Stimulated activated memory B cell treated with anti-CD40 and anti-IgM and Interleukin-4, amounts not matched to agents 10 μg/mL and 1 μg/mL and 100 μg/mL, for 72 hours (primary cell): ENCODE measurements around the gene KIF12.

Source experiments
- ATAC-seq: fragments of 150-1000 bp; cut with Tn5 transposase; 2 replicates; pipeline ENCODE4 v1.10.0; 2021
- H3K27ac Mint-ChIP-seq: one replicate; pipeline ENCODE4 v1.8.0; 2022; ENCODE audit warnings: mild to moderate bottlenecking, mixed read lengths
- H3K27me3 Mint-ChIP-seq: one replicate; pipeline ENCODE4 v1.8.0; 2022; ENCODE audit warnings: mixed read lengths
- H3K36me3 Mint-ChIP-seq: one replicate; pipeline ENCODE4 v1.8.0; 2022; ENCODE audit warnings: mixed read lengths
- H3K4me1 Mint-ChIP-seq: one replicate; pipeline ENCODE4 v1.8.0; 2022; ENCODE audit warnings: mixed read lengths
- H3K4me3 Mint-ChIP-seq: one replicate; pipeline ENCODE4 v1.8.0; 2022; ENCODE audit warnings: mild to moderate bottlenecking, moderate library complexity, mixed read lengths
- H3K9me3 Mint-ChIP-seq: one replicate; pipeline ENCODE4 v1.8.0; 2022; ENCODE audit warnings: mixed read lengths

KIF12 gene

GRCh38 chr9:114098936-114099668 lies at the start of gene KIF12:
TSS of gene KIF12 (minus strand) at chr9:114099292. CDS start at chr9:114099276, 16 bp downstream.
- Mint-ChIP-seq H3K27ac (no peak within 1 kb of the TSS), H3K36me3 (peaks cover 5% of the 10 kb centered on the region), H3K27me3 (peaks cover 65% of the 10 kb centered on the region), H3K4me1 (peaks cover 17% of the 10 kb centered on the region), H3K4me3 (no peak within 1 kb of the TSS), H3K9me3 (peaks cover 7% of the 10 kb centered on the region)
- no peak for ATAC-seq

GRCh38 chr9:114146735-114147134 lies 47.6 kb upstream of the KIF12 start:
- Mint-ChIP-seq H3K9me3 (peaks cover 2% of the 10 kb centered on the region), H3K27me3 (peaks cover 25% of the 10 kb centered on the region), H3K4me1 (no peaks in the 10 kb centered on the region), H3K4me3 (no peak overlapping the region), H3K27ac (no peak overlapping the region), H3K36me3 (no peaks in the 10 kb centered on the region)
- no peak for ATAC-seq

DNA sequence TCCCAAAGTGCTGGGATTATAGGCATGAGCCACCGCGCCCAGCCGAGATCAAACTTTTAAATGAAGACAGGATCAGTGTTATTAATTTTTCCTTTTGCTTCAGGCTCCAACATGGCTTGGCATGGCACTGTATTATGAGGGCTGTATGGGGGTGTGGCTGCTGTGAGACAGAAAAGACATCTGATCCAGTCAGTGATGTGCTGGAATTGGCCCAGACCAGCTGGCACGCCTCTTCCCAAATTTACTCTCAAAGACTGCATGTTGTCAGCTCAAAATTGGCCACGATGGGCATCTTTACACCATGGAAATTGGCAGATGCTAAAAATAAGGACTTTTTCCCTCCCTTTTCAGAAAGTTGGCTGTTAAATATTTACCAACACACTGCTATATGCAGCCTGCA lies 44.1 kb upstream of the KIF12 start:
- H3K27ac Mint-ChIP-seq, result no peak overlapping the region
- no peaks in the 10 kb centered on the region for H3K4me1 Mint-ChIP-seq
- no peaks in the 10 kb centered on the region for H3K27me3 Mint-ChIP-seq
- no peaks in the 10 kb centered on the region for H3K36me3 Mint-ChIP-seq
- no peak overlapping the region for H3K4me3 Mint-ChIP-seq
- peaks cover 2% of the 10 kb centered on the region for H3K9me3 Mint-ChIP-seq
- ATAC-seq, result no peak

DNA sequence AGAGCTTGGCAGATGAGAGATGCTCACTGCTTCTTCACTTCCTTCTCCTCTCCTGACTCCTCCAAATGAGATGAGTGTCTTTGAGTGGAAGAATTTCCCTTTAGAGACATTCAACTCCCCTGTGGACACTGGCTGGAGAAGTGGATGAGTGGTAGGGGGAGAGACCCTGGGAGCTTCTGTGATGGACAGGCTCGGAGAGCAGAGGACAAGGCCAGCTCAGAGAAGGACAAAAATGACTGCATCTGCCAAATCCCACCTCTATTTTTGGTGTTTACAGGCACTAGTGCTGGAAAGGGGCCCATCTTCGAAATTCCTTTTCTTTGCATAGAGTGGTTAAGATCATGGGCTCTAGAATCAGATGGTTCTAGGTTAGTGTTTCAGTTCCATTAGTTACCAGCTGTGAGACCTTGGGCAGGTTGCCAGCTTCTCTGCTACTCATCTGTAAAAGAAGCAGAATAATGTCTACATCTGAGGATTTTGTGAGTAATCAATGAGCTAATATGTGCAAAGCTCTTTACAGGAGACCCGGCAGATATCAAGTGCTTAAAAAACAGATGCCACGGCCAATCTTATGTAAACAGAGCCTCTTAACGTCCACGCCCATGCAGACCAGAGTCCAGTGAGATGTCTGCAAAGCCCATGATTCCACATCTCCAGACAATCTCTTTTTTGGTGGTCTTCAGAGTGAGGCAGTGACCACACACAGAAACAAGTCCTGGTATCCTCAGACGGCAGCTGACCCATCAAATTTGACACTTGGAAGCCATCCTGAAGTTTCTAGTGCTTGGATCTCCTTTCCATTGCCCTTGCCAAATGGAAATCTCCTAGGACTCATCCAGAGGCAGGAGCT lies 42.7 kb upstream of the KIF12 start:
- ATAC-seq, result no peak
- Mint-ChIP-seq H3K36me3 (no peaks in the 10 kb centered on the region), H3K4me1 (no peaks in the 10 kb centered on the region), H3K27me3 (peaks cover 11% of the 10 kb centered on the region), H3K27ac (no peak overlapping the region), H3K9me3 (peaks cover under 1% of the 10 kb centered on the region), H3K4me3 (no peak overlapping the region)

GRCh38 chr9:114140850-114141249 lies 41.8 kb upstream of the KIF12 start:
- no peak overlapping the region for H3K27ac Mint-ChIP-seq
- H3K27me3 Mint-ChIP-seq, result peaks cover 13% of the 10 kb centered on the region
- no peak for ATAC-seq
- H3K9me3 Mint-ChIP-seq, result no peaks in the 10 kb centered on the region
- no peaks in the 10 kb centered on the region for H3K4me1 Mint-ChIP-seq
- H3K36me3 Mint-ChIP-seq, result no peaks in the 10 kb centered on the region
- no peak overlapping the region for H3K4me3 Mint-ChIP-seq

DNA sequence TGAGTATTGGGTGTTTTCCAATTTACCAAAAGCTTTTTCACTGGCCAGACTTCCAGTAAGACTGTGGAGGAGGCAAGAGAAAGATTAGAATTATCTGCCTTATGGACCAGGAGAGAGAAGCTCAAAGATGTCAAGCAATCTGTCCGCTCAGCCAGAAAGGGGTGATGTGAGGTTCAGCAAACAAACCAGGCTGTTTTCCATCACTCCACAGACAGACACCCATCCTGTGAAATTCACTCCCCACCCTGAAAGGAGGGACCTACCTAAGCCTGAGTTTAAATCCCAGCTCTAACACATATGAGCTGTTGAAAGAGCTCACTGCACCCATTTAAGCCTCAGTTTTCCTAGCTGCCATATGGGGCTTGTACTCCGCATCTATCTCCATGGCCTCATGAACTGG lies 41.3 kb upstream of the KIF12 start:
- ATAC-seq, result no peak
- Mint-ChIP-seq H3K9me3 (no peaks in the 10 kb centered on the region), H3K4me3 (no peak overlapping the region)

DNA sequence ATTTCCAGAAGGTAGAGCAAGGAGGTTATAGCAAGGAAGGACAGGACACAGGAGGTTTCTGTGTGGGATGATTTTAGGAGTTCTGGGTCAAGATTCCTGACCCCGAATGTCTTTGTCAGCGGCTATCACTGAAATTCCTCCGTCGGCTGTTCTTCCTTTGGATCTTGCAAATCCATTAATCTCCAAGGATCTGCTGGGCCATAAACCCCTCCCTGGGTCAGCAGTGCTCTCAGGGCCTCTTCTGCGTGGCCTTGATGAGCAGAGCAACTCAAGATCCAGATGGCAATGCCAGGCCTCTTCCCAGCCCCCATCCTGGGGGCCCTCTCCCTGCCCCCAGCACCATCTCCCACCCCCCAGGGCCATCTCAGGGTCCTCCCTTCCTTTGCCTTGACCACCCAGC lies 40.0 kb upstream of the KIF12 start:
- no peak overlapping the region for H3K4me3 Mint-ChIP-seq
- H3K27ac Mint-ChIP-seq, result no peak overlapping the region
- no peaks in the 10 kb centered on the region for H3K9me3 Mint-ChIP-seq
- H3K36me3 Mint-ChIP-seq, result no peaks in the 10 kb centered on the region
- H3K4me1 Mint-ChIP-seq, result no peaks in the 10 kb centered on the region
- no peak for ATAC-seq
- peaks cover 13% of the 10 kb centered on the region for H3K27me3 Mint-ChIP-seq

More for the DNA sequence above, 41.3 kb upstream of the KIF12 start:
- H3K27ac Mint-ChIP-seq, result no peak overlapping the region
- peaks cover 13% of the 10 kb centered on the region for H3K27me3 Mint-ChIP-seq
- no peaks in the 10 kb centered on the region for H3K4me1 Mint-ChIP-seq
- no peaks in the 10 kb centered on the region for H3K36me3 Mint-ChIP-seq

DNA sequence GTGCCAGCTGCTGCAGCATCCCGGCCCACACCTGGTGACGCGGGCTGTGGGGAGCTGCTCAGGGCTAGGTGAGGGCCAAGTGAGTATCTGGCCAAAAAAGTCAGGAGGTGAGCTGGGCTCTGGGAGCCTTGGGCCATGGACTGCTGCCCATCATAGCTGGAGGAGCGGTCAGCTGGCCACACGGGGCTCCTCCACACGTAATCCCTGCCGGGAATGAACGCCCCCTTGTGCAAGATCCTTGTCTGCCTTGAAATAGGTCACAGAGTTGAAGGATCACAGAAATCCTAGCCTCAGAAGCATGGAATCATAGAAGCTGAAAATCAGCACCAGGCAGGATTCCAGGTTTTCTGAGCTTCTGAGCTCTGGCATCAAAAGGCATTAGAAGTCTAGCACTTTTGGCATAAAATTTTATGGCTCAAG lies 39.5 kb upstream of the KIF12 start:
- ATAC-seq, result no peak
- Mint-ChIP-seq H3K27ac (no peak overlapping the region), H3K36me3 (no peaks in the 10 kb centered on the region), H3K27me3 (peaks cover 13% of the 10 kb centered on the region), H3K9me3 (no peaks in the 10 kb centered on the region), H3K4me3 (no peak overlapping the region), H3K4me1 (no peaks in the 10 kb centered on the region)

GRCh38 chr9:114137831-114138230 lies 38.7 kb upstream of the KIF12 start:
- H3K27me3 Mint-ChIP-seq, result peaks cover 13% of the 10 kb centered on the region
- no peak for ATAC-seq

GRCh38 chr9:114134827-114135396 lies 35.8 kb upstream of the KIF12 start:
- Mint-ChIP-seq H3K27ac (no peak overlapping the region), H3K9me3 (no peaks in the 10 kb centered on the region), H3K27me3 (peaks cover 27% of the 10 kb centered on the region), H3K36me3 (no peaks in the 10 kb centered on the region), H3K4me3 (no peak overlapping the region), H3K4me1 (no peaks in the 10 kb centered on the region)
- no peak for ATAC-seq

More at GRCh38 chr9:114137831-114138230, 38.7 kb upstream of the KIF12 start:
- Mint-ChIP-seq H3K9me3 (no peaks in the 10 kb centered on the region), H3K4me3 (no peak overlapping the region), H3K4me1 (no peaks in the 10 kb centered on the region), H3K36me3 (no peaks in the 10 kb centered on the region), H3K27ac (no peak overlapping the region)

DNA sequence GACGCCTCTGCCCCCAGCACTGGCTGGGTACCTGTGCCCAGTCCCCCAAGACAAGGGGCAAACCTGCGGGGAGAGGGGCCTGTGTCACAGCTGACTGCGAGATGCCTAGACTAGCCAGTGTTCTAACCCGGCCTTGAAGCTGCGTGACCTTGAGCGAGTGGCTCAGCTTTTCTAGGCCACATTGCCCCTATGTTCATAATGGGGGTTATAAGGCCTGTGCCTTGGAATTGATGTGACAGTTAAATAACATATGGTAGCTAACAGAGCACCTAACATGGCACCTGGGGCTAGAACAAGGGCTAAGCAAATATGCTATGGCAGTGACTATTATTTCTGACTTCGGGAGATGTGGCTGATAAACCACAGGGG lies 33.4 kb upstream of the KIF12 start:
- no peak overlapping the region for H3K4me3 Mint-ChIP-seq
- no peaks in the 10 kb centered on the region for H3K36me3 Mint-ChIP-seq
- peaks cover 7% of the 10 kb centered on the region for H3K9me3 Mint-ChIP-seq
- no peaks in the 10 kb centered on the region for H3K4me1 Mint-ChIP-seq
- H3K27me3 Mint-ChIP-seq, result peaks cover 40% of the 10 kb centered on the region
- no peak for ATAC-seq
- no peak overlapping the region for H3K27ac Mint-ChIP-seq

- ATAC-seq, result no peak
- Mint-ChIP-seq H3K36me3 (no peaks in the 10 kb centered on the region), H3K9me3 (peaks cover 11% of the 10 kb centered on the region), H3K4me3 (no peak overlapping the region), H3K27ac (no peak overlapping the region), H3K4me1 (no peaks in the 10 kb centered on the region), H3K27me3 (peaks cover 40% of the 10 kb centered on the region)
Measured at GRCh38 chr9:114131808-114132549, 32.9 kb upstream of the KIF12 start.

- no peak for ATAC-seq
Measured at GRCh38 chr9:114130624-114131277, 31.7 kb upstream of the KIF12 start.

DNA sequence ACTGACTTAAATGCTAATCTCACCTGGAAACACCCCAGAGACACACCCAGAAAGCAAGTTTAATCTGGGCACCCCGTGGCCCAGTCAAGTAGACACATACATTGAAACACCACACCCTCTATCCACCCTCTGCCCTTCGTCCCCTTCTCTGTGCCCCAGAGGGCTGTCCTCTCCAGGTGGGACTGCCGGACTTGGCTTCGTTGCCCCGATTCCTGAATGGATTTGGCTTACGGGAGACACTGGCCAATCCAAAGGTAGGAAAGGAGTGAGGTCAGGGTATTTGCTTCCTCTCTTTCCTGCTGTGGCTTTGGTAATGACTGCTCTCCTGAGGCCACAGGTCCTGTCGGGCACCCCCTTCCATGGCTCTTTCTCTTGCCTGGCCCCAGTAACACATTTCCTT lies 31.0 kb upstream of the KIF12 start:
- Mint-ChIP-seq H3K4me3 (no peak overlapping the region), H3K9me3 (peaks cover 11% of the 10 kb centered on the region), H3K27me3 (peaks cover 47% of the 10 kb centered on the region), H3K36me3 (no peaks in the 10 kb centered on the region), H3K27ac (no peak overlapping the region), H3K4me1 (no peaks in the 10 kb centered on the region)
- ATAC-seq, result no peak

More at GRCh38 chr9:114130624-114131277, 31.7 kb upstream of the KIF12 start:
- Mint-ChIP-seq H3K4me3 (no peak overlapping the region), H3K4me1 (no peaks in the 10 kb centered on the region), H3K27ac (no peak overlapping the region), H3K36me3 (no peaks in the 10 kb centered on the region), H3K9me3 (peaks cover 11% of the 10 kb centered on the region), H3K27me3 (peaks cover 47% of the 10 kb centered on the region)
